Astrocyte (in vitro differentiated cells and primary cell): ENCODE data around the gene ITPKB. TPM values are rescaled to one million over a fixed set of nuclear protein-coding genes. Genes with fewer than 3 reads are reported as not detected.
A peak's percentile ranks its signal among the peaks of the same experiment; 100 is the strongest.

Source experiments
- DNase-seq: peaks from one replicate; pipeline ENCODE4 v3.0.0-alpha.2; 2010; ENCODE audit warnings: low read depth
- FAIRE-seq: peaks from 2 replicates; lab custom pipeline; 2011; peaks lifted over from hg19 to GRCh38; lab: Jason Lieb, UNC
- H2AFZ ChIP-seq: 2 replicates; pipeline ENCODE4 v1.6.0; 2012; ENCODE audit warnings: low read depth, low read length, inconsistent platforms
- H3K27ac ChIP-seq: 2 replicates; pipeline ENCODE4 v1.5.1; 2011; ENCODE audit warnings: low read depth, low read length, inconsistent platforms
- H3K27me3 ChIP-seq: 2 replicates; pipeline ENCODE4 v1.6.0; 2011; ENCODE audit warnings: low read length, inconsistent platforms; ENCODE audit not compliant: insufficient read depth
- H3K36me3 ChIP-seq: 2 replicates; pipeline ENCODE4 v1.5.1; 2011; ENCODE audit warnings: low read length, inconsistent platforms; ENCODE audit not compliant: insufficient read depth
- H3K4me1 ChIP-seq: 2 replicates; pipeline ENCODE4 v1.5.1; 2011; ENCODE audit warnings: low read length, inconsistent platforms; ENCODE audit not compliant: insufficient read depth
- H3K4me2 ChIP-seq: 2 replicates; pipeline ENCODE4 v1.6.0; 2012; ENCODE audit warnings: low read length, inconsistent platforms
- H3K4me3 ChIP-seq: 2 replicates; pipeline ENCODE4 v1.5.1; 2011; ENCODE audit warnings: low read depth, mild to moderate bottlenecking, low read length, inconsistent platforms; ENCODE audit not compliant: insufficient read depth
- H3K79me2 ChIP-seq: 2 replicates; pipeline ENCODE4 v1.6.0; 2012; ENCODE audit warnings: mild to moderate bottlenecking, low read length, inconsistent platforms; ENCODE audit not compliant: insufficient read depth
- H3K9ac ChIP-seq: 2 replicates; pipeline ENCODE4 v1.6.0; 2012; ENCODE audit warnings: mild to moderate bottlenecking, low read length, inconsistent platforms
- H3K9me3 ChIP-seq: 2 replicates; pipeline ENCODE4 v1.5.1; 2012; ENCODE audit warnings: low read depth, mild to moderate bottlenecking, low read length, inconsistent platforms; ENCODE audit not compliant: insufficient read depth
- H4K20me1 ChIP-seq: 2 replicates; pipeline ENCODE4 v1.6.0; 2012; ENCODE audit warnings: low read length, inconsistent platforms; ENCODE audit not compliant: insufficient read depth
- H3K27ac Mint-ChIP-seq: one replicate; pipeline ENCODE4 v1.8.0; 2021; ENCODE audit warnings: mild to moderate bottlenecking, mixed read lengths; ENCODE audit not compliant: unreplicated experiment
- H3K27me3 Mint-ChIP-seq: one replicate; pipeline ENCODE4 v1.8.0; 2021; ENCODE audit warnings: low read depth, mixed read lengths; ENCODE audit not compliant: unreplicated experiment
- H3K36me3 Mint-ChIP-seq: one replicate; pipeline ENCODE4 v1.8.0; 2021; ENCODE audit warnings: low read depth, mixed read lengths; ENCODE audit not compliant: unreplicated experiment
- H3K4me1 Mint-ChIP-seq: one replicate; pipeline ENCODE4 v1.8.0; 2021; ENCODE audit warnings: low read depth, mixed read lengths; ENCODE audit not compliant: unreplicated experiment
- H3K4me3 Mint-ChIP-seq: one replicate; pipeline ENCODE4 v1.8.0; 2021; ENCODE audit warnings: mild to moderate bottlenecking, moderate library complexity, mixed read lengths; ENCODE audit not compliant: unreplicated experiment
- H3K9me3 Mint-ChIP-seq: one replicate; pipeline ENCODE4 v1.8.0; 2021; ENCODE audit warnings: mild to moderate bottlenecking, mixed read lengths; ENCODE audit not compliant: unreplicated experiment
- EZH2 ChIP-seq: IDR thresholded peaks from 2 replicates; pipeline ENCODE4 v1.6.1; 2012; ENCODE audit warnings: mild to moderate bottlenecking, low read length, inconsistent platforms; ENCODE audit not compliant: insufficient read depth
- total RNA-seq: library from RNA; stranded (reverse); gene quantifications from 2 replicates; pipeline ENCODE4 v1.2.1, GENCODE V29; 2021
- TF ChIP-seq, protein P1 (sequence below): IDR thresholded peaks from 2 replicates; pipeline ENCODE4 v1.5.1; 2011; ENCODE audit warnings: low read depth, mild to moderate bottlenecking, inconsistent platforms, low read length, moderate library complexity; ENCODE audit not compliant: insufficient read depth

ITPKB gene
- total RNA-seq, 1 donor from 2014 or later: 10.5 TPM

DNA sequence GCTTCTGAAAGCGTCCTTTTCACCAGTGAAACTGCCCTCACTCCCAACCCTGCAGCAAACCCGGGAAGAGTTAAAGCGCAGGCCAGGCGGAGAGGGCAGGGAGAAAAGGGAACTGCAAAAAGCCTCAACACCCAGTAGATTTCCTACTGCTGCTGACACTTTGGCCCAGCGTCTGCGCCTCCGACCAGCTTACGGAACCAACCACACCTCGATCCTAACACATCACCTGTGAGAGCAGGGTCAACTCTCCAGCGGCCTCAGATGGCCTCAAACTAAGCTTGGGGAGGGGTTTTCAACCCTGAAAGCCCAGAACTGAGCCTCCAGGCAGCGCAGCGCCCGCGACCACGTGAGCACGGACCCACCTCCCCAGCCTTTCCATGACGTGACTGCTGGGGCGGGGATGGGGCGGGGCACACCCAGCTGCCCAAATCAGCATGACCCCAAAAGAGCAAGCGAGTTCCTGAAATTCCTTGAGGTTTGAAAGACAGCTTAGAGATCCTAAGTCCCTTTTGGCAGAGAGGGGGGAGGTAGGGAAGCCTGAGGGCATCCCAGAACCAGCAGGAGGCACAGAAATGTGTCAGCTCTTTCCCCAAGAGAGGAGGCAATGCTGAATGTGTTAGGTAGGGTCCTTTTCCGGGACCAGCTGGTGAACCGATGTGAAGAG, 59.1 kb downstream of the ITPKB start:
- no peak for TF ChIP-seq EZH2
- TF ChIP-seq, protein P1, sequence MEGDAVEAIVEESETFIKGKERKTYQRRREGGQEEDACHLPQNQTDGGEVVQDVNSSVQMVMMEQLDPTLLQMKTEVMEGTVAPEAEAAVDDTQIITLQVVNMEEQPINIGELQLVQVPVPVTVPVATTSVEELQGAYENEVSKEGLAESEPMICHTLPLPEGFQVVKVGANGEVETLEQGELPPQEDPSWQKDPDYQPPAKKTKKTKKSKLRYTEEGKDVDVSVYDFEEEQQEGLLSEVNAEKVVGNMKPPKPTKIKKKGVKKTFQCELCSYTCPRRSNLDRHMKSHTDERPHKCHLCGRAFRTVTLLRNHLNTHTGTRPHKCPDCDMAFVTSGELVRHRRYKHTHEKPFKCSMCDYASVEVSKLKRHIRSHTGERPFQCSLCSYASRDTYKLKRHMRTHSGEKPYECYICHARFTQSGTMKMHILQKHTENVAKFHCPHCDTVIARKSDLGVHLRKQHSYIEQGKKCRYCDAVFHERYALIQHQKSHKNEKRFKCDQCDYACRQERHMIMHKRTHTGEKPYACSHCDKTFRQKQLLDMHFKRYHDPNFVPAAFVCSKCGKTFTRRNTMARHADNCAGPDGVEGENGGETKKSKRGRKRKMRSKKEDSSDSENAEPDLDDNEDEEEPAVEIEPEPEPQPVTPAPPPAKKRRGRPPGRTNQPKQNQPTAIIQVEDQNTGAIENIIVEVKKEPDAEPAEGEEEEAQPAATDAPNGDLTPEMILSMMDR: no peak
- peak overlapping the region; percentile 78 for H3K4me3 Mint-ChIP-seq
- H3K27me3 Mint-ChIP-seq: peaks cover 4% of the 10 kb centered on the region
- Histone ChIP-seq H4K20me1 (peaks cover 8% of the 10 kb centered on the region), H3K4me3 (peak overlapping the region; percentile 61), H3K4me2 (peak overlapping the region; percentile 88), H3K27ac (peak overlapping the region; percentile 24), H3K4me1 (peaks cover 24% of the 10 kb centered on the region), H3K79me2 (peaks cover 2% of the 10 kb centered on the region), H2AFZ (peak overlapping the region; percentile 78), H3K9ac (peak overlapping the region; percentile 75), H3K27me3 (no peaks in the 10 kb centered on the region), H3K36me3 (no peaks in the 10 kb centered on the region), H3K9me3 (no peaks in the 10 kb centered on the region)
- peaks cover 5% of the 10 kb centered on the region for H3K36me3 Mint-ChIP-seq
- FAIRE-seq (no peak), DNase-seq (peak; percentile 70)
- no peaks in the 10 kb centered on the region for H3K9me3 Mint-ChIP-seq
- peak overlapping the region; percentile 92 for H3K27ac Mint-ChIP-seq
- H3K4me1 Mint-ChIP-seq: peaks cover 34% of the 10 kb centered on the region

DNA sequence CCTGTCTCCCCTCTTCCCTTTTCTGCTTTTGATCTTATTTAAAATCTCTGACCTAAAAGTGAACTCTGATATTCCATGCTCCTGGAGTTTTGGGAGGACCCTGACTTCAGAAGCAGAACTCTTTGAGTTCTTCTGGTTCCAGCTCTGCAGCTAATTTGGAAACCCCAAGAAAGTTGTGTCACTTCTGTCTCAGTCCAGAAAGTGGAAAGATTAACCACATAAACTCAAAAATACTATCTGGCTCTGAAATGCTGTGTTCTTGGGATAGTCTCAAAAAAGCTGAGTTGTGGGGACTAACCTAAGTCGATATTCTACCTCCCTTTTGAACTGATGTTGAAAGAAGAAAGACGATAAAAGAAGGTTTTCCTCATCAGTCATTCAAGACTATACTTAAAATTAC, 59.8 kb downstream of the ITPKB start:
- no peak for TF ChIP-seq EZH2
- TF ChIP-seq, protein P1: no peak
- Histone ChIP-seq H3K4me2 (no peak overlapping the region), H3K9ac (no peak overlapping the region), H3K79me2 (peaks cover 2% of the 10 kb centered on the region), H3K27ac (no peak overlapping the region), H4K20me1 (peaks cover 8% of the 10 kb centered on the region), H3K9me3 (no peaks in the 10 kb centered on the region), H3K36me3 (no peaks in the 10 kb centered on the region), H2AFZ (no peak overlapping the region), H3K4me3 (no peak overlapping the region), H3K27me3 (no peaks in the 10 kb centered on the region), H3K4me1 (peaks cover 24% of the 10 kb centered on the region)
- peaks cover 3% of the 10 kb centered on the region for H3K9me3 Mint-ChIP-seq
- peak overlapping the region; percentile 78 for H3K4me3 Mint-ChIP-seq
- DNase-seq (no peak), FAIRE-seq (no peak)
- no peak overlapping the region for H3K27ac Mint-ChIP-seq
- H3K27me3 Mint-ChIP-seq: peaks cover 4% of the 10 kb centered on the region
- peaks cover 34% of the 10 kb centered on the region for H3K4me1 Mint-ChIP-seq
- peaks cover 5% of the 10 kb centered on the region for H3K36me3 Mint-ChIP-seq

DNA sequence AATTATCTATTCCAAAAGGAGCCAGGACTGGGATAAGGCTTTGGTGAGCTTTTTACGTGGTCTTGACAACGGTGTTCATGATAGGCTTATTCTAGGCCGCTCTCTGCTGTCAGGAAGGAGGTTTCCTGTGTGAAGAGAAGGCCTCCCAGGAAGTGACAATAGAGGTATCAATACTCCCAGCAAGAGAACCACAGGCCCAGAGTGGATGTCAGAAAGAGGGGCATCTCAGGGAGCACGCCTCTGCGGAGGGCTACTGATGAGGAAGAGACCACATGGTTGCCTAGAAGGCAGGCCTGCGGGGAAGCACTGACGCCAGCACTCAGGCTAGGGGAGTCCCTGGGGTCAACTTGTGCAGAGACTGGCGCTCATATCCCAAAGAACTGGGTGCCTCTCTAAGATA, 60.4 kb downstream of the ITPKB start:
- H2AFZ ChIP-seq: no peak overlapping the region

More for the DNA sequence above, 60.4 kb downstream of the ITPKB start:
- H3K4me2 ChIP-seq: no peak overlapping the region
- TF ChIP-seq, protein P1: no peak
- TF ChIP-seq EZH2: no peak
- no peak overlapping the region for H3K27ac ChIP-seq
- DNase-seq (no peak), FAIRE-seq (no peak)
- Mint-ChIP-seq H3K27me3 (peaks cover under 1% of the 10 kb centered on the region), H3K9me3 (peaks cover 3% of the 10 kb centered on the region), H3K4me1 (peaks cover 34% of the 10 kb centered on the region), H3K27ac (no peak overlapping the region), H3K36me3 (peaks cover 5% of the 10 kb centered on the region), H3K4me3 (no peak overlapping the region)
- H3K9me3 ChIP-seq: no peaks in the 10 kb centered on the region
- H3K9ac ChIP-seq: no peak overlapping the region
- H3K36me3 ChIP-seq: no peaks in the 10 kb centered on the region
- H4K20me1 ChIP-seq: peaks cover 8% of the 10 kb centered on the region
- no peaks in the 10 kb centered on the region for H3K27me3 ChIP-seq
- peaks cover 24% of the 10 kb centered on the region for H3K4me1 ChIP-seq
- H3K4me3 ChIP-seq: no peak overlapping the region
- peaks cover 2% of the 10 kb centered on the region for H3K79me2 ChIP-seq
